PC-3 (cell line): ENCODE data around the gene CDC27.

Source experiments
- CTCF ChIP-seq: fragments of 300-600 bp; sonication (generic); conservative IDR thresholded peaks from 2 replicates; pipeline ENCODE4 v1.5.1; 2017; ENCODE audit warnings: antibody characterized with exemption, low read depth, mild to moderate bottlenecking, low read length
- EZH2 ChIP-seq: fragments of 300-600 bp; sonication (generic); IDR thresholded peaks from one replicate; pipeline ENCODE4 v1.6.1; 2017; ENCODE audit warnings: antibody characterized with exemption, mild to moderate bottlenecking, low read length; ENCODE audit not compliant: unreplicated experiment

GRCh38 chr17:47232465-47232864, 43.4 kb upstream of the CDC27 start:
- TF ChIP-seq CTCF (no peak), EZH2 (no peak)
